Suprapubic skin (tissue), 4 donors: Measurements from ENCODE around the gene PIK3R5. TPM values are rescaled to one million over a fixed set of nuclear protein-coding genes. Genes with fewer than 3 reads are reported as not detected.

Experiments
- DNase-seq, 2 donors: peaks; one replicate each; pipeline ENCODE4 v3.0.0-alpha.2; 2019; ENCODE audit warnings: low spot score in 2 of 2
- H3K27ac ChIP-seq: fragments of 200-600 bp; sonication (generic); one replicate; pipeline ENCODE4 v1.5.1; 2019
- H3K27me3 ChIP-seq: fragments of 200-600 bp; sonication (generic); one replicate; pipeline ENCODE4 v1.5.1; 2019
- H3K36me3 ChIP-seq: fragments of 200-600 bp; sonication (generic); one replicate; pipeline ENCODE4 v1.5.1; 2019
- H3K4me1 ChIP-seq: fragments of 200-600 bp; sonication (generic); one replicate; pipeline ENCODE4 v1.5.1; 2019
- H3K4me3 ChIP-seq: fragments of 200-600 bp; sonication (generic); one replicate; pipeline ENCODE4 v1.5.1; 2019; ENCODE audit warnings: mild to moderate bottlenecking
- H3K9me3 ChIP-seq: fragments of 200-600 bp; sonication (generic); one replicate; pipeline ENCODE4 v1.5.1; 2019
- EP300 ChIP-seq: sonication (generic); formaldehyde crosslinking; IDR thresholded peaks from one replicate; pipeline ENCODE4 v1.6.1; 2017; ENCODE audit warnings: antibody characterized with exemption
- POLR2A ChIP-seq, 2 donors: fragments of 450-650 bp; IDR thresholded peaks; one replicate each; pipeline ENCODE4 v1.6.1; 2017; ENCODE audit warnings: antibody characterized with exemption in 2 of 2, mild to moderate bottlenecking in 2 of 2, moderate library complexity in 2 of 2
- POLR2AphosphoS5 ChIP-seq, 3 donors: sonication (generic); formaldehyde crosslinking; IDR thresholded peaks; one replicate each; pipeline ENCODE4 v1.6.1; 2017; ENCODE audit warnings: antibody characterized with exemption in 3 of 3
- whole genome bisulfite sequencing: methylation state at CpG from one replicate; pipeline ENCODE4 v1.1.5; 2018; 5-methylcytosine and 5-hydroxymethylcytosine counted together
- total RNA-seq, 4 donors: library from RNA; depleted of rRNA; stranded (reverse); fragments of >200 nt; gene quantifications; one replicate each; pipeline ENCODE4 v1.1.0, GENCODE V29; 2016
- TF ChIP-seq, protein P1 (sequence below), 2 donors: fragments of 200-600 bp in 1 of 2; fragments of 450-650 bp in 1 of 2; sonication (generic) in 1 of 2; IDR thresholded peaks; one replicate each; pipeline ENCODE4 v1.5.1; 2016 to 2019; ENCODE audit warnings: antibody characterized with exemption in 2 of 2, mild to moderate bottlenecking in 1 of 2, moderate library complexity in 1 of 2

PIK3R5 gene
- total RNA-seq, 4 donors from 2014 or later: 3.6 to 13.5 (median 5.0) TPM

DNA sequence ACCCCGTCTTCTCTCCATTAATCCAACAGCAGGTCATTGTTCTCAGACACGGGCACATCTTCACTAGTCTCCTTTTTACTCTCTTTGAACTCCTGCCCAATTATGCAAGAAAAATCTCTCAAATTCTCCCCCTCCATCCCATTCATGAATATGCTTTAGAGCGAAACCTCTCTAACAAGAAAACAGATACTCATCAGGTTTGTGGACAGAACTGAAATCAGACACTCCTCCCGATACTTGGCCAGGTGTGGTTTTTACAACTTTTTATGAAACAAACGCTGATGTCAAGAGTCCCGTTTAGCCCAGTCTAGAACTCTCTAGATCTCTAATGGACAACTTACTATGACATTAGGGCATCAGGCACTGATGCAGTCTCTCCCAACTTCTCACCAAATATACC, 40.9 kb downstream of the PIK3R5 start:
- H3K36me3 ChIP-seq: no peaks in the 10 kb centered on the region
- H3K9me3 ChIP-seq: peaks cover 24% of the 10 kb centered on the region
- WGBS: 69% methylated on average over 6 of the region's 6 CpGs
- H3K27ac ChIP-seq: no peak overlapping the region
- no peaks in the 10 kb centered on the region for H3K27me3 ChIP-seq
- DNase-seq: no peak
- TF ChIP-seq, protein P1, sequence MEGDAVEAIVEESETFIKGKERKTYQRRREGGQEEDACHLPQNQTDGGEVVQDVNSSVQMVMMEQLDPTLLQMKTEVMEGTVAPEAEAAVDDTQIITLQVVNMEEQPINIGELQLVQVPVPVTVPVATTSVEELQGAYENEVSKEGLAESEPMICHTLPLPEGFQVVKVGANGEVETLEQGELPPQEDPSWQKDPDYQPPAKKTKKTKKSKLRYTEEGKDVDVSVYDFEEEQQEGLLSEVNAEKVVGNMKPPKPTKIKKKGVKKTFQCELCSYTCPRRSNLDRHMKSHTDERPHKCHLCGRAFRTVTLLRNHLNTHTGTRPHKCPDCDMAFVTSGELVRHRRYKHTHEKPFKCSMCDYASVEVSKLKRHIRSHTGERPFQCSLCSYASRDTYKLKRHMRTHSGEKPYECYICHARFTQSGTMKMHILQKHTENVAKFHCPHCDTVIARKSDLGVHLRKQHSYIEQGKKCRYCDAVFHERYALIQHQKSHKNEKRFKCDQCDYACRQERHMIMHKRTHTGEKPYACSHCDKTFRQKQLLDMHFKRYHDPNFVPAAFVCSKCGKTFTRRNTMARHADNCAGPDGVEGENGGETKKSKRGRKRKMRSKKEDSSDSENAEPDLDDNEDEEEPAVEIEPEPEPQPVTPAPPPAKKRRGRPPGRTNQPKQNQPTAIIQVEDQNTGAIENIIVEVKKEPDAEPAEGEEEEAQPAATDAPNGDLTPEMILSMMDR (IDR thresholded peaks at IDR 0.05): no peak
- no peak for TF ChIP-seq EP300
- no peak for TF ChIP-seq POLR2A (IDR thresholded peaks at IDR 0.05)
- TF ChIP-seq POLR2AphosphoS5 (IDR thresholded peaks at IDR 0.05): no peak
- H3K4me1 ChIP-seq: no peaks in the 10 kb centered on the region
- H3K4me3 ChIP-seq: no peak overlapping the region

DNA sequence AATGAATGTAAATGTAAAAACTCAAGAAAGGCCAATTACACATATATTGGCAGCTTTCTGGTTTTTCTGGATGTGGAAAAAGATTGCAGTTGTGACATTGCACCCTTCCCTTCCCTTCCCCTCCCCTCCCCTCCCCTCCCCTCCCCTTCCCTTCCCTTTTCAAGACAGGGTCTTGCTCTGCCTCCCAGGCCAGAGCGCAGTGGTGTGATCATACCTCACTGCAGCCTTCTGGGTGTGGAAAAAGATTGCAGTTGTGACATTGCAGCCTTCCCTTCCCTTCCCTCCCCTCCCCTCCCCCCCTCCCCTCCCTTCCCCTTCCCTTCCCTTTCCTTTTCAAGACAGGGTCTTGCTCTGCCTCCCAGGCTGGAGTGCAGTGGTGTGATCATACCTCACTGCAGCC, 41.7 kb downstream of the PIK3R5 start:
- TF ChIP-seq EP300 (no peak), POLR2A (IDR thresholded peaks at IDR 0.05) (no peak), POLR2AphosphoS5 (IDR thresholded peaks at IDR 0.05) (no peak)
- TF ChIP-seq, protein P1 (IDR thresholded peaks at IDR 0.05): no peak
- H3K4me1 ChIP-seq: no peaks in the 10 kb centered on the region
- no peaks in the 10 kb centered on the region for H3K36me3 ChIP-seq
- no peak overlapping the region for H3K27ac ChIP-seq
- H3K4me3 ChIP-seq: no peak overlapping the region
- H3K9me3 ChIP-seq: peaks cover 19% of the 10 kb centered on the region
- 88% methylated on average over 1 of the region's 1 CpG for WGBS
- H3K27me3 ChIP-seq: no peaks in the 10 kb centered on the region
- DNase-seq: no peak

DNA sequence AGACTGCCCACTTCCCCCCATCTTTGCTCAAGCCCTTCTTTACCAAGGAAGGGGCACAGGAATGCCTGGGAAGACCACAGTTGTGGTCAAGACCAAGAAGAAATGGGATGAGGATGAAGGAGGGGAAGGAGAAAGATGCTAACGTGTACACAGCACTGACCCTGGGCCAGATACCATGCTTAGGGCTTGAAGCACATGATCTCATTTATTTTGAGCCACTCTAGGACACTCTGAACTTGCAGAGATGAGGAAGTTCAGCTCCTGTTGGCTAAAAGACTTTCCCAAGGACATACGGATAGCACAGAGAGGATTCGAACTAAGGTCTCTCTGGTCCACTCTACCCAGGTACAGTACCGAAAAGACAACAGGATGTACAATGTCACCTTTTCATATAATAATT, 42.6 kb downstream of the PIK3R5 start:
- no peak for TF ChIP-seq POLR2A (IDR thresholded peaks at IDR 0.05)
- TF ChIP-seq, protein P1 (IDR thresholded peaks at IDR 0.05): no peak
- TF ChIP-seq POLR2AphosphoS5 (IDR thresholded peaks at IDR 0.05): no peak
- TF ChIP-seq EP300: no peak
- 85% methylated on average over 4 of the region's 4 CpGs for WGBS
- no peak for DNase-seq
- Histone ChIP-seq H3K27ac (peak overlapping the region; percentile 31), H3K27me3 (no peaks in the 10 kb centered on the region), H3K9me3 (peaks cover 12% of the 10 kb centered on the region), H3K4me3 (no peak overlapping the region), H3K36me3 (no peaks in the 10 kb centered on the region), H3K4me1 (no peaks in the 10 kb centered on the region)

DNA sequence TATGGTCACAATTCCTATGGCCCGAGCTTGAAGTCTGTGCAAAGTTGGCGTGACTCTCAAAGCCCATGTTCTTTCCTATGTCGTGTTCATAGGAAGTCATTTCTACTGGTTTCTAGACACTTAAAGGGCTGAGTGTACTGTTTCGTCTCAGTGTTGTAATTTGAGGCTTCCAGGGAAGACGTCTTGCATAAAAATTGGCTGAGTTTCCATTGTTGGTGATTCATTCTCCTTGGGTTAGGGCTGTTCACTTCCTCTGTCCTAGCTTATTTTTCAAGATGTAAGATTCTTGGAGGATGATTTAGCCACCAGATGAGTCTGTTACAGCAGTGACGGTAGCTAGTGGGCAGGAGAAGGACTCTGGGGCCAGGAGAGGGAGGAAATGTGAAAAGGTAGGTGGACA, 43.1 kb downstream of the PIK3R5 start:
- H3K9me3 ChIP-seq: peaks cover 8% of the 10 kb centered on the region
- DNase-seq: no peak
- H3K27ac ChIP-seq: peak overlapping the region; percentile 31

DNA sequence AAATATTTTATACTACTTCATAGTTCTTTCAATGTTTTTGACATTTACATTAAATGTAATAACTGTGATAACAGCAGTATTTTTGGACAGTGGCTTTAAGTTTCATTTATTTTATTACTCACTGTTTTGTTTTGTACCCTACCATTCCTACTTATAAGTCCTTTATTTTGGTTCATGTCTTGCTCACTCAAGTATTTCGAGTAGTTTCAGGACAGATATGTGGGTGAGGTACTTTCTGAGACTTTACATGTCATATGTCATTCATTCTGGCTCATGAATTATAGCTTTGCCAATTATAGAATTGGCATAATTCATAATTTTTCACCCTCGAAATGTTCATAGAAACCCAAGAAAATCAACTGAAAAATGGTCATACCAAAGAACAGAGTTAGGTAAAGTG, 44.4 kb downstream of the PIK3R5 start:
- DNase-seq: no peak
- no peaks in the 10 kb centered on the region for H3K9me3 ChIP-seq
- peaks cover 3% of the 10 kb centered on the region for H3K27me3 ChIP-seq
- H3K27ac ChIP-seq: no peak overlapping the region
- no peaks in the 10 kb centered on the region for H3K36me3 ChIP-seq
- TF ChIP-seq POLR2A (IDR thresholded peaks at IDR 0.05) (no peak), POLR2AphosphoS5 (IDR thresholded peaks at IDR 0.05) (no peak), EP300 (no peak)
- TF ChIP-seq, protein P1 (IDR thresholded peaks at IDR 0.05): no peak
- no peak overlapping the region for H3K4me3 ChIP-seq
- WGBS: 68% methylated on average over 2 of the region's 2 CpGs
- H3K4me1 ChIP-seq: no peaks in the 10 kb centered on the region

More for the DNA sequence above, 43.1 kb downstream of the PIK3R5 start:
- no peaks in the 10 kb centered on the region for H3K27me3 ChIP-seq
- H3K36me3 ChIP-seq: no peaks in the 10 kb centered on the region
- no peak overlapping the region for H3K4me3 ChIP-seq
- H3K4me1 ChIP-seq: no peaks in the 10 kb centered on the region
- WGBS: 41% methylated on average over 6 of the region's 6 CpGs
- TF ChIP-seq EP300 (no peak), POLR2AphosphoS5 (IDR thresholded peaks at IDR 0.05) (no peak), POLR2A (IDR thresholded peaks at IDR 0.05) (no peak)
- TF ChIP-seq, protein P1 (IDR thresholded peaks at IDR 0.05): no peak
